Gastroesophageal sphincter (tissue), 4 donors: ENCODE results near the gene MYO5A. TPM values are rescaled to one million over a fixed set of nuclear protein-coding genes. Genes with fewer than 3 reads are reported as not detected.

Experiments
- ATAC-seq: fragments of 150-250 bp; one replicate; pipeline ENCODE4 v1.9.1; 2016; ENCODE audit warnings: mild to moderate bottlenecking, moderate library complexity
- H3K27ac ChIP-seq, 4 donors: fragments of 200-600 bp; sonication (generic) in 3 of 4; 1 replicate in 3 of 4; 2 replicates in 1 of 4; pipeline ENCODE4 v1.5.1; 2016 to 2019
- H3K27me3 ChIP-seq: fragments of 200-600 bp; sonication (generic); one replicate; pipeline ENCODE4 v1.5.1; 2019
- H3K36me3 ChIP-seq, 2 donors: fragments of 200-600 bp; sonication (generic); one replicate each; pipeline ENCODE4 v1.5.1; 2019; ENCODE audit warnings: control low read depth in 1 of 2
- H3K4me1 ChIP-seq, 3 donors: fragments of 200-600 bp; sonication (generic); 1 replicate in 2 of 3; 2 replicates in 1 of 3; pipeline ENCODE4 v1.5.1; 2016 to 2019; ENCODE audit warnings: control low read depth in 2 of 3
- H3K4me3 ChIP-seq, 2 donors: fragments of 200-600 bp; sonication (generic); one replicate each; pipeline ENCODE4 v1.5.1; 2019; ENCODE audit warnings: mild to moderate bottlenecking in 1 of 2, moderate library complexity in 1 of 2
- H3K9me3 ChIP-seq, 3 donors: fragments of 200-600 bp; sonication (generic); one replicate each; pipeline ENCODE4 v1.5.1; 2017 to 2019; ENCODE audit warnings: control low read depth in 2 of 3
- EP300 ChIP-seq: sonication (generic); formaldehyde crosslinking; IDR thresholded peaks from one replicate; pipeline ENCODE4 v1.6.1; 2017; ENCODE audit warnings: antibody characterized with exemption, mild to moderate bottlenecking
- POLR2A ChIP-seq, 2 donors: fragments of 450-650 bp; IDR thresholded peaks; one replicate each; pipeline ENCODE4 v1.6.1; 2017; ENCODE audit warnings: antibody characterized with exemption in 2 of 2, mild to moderate bottlenecking in 2 of 2, moderate library complexity in 1 of 2
- POLR2AphosphoS5 ChIP-seq: sonication (generic); formaldehyde crosslinking; IDR thresholded peaks from one replicate; pipeline ENCODE4 v1.6.1; 2017; ENCODE audit warnings: antibody characterized with exemption
- WGBS, 2 donors: methylation state at CpG; one replicate each; pipeline ENCODE4 v1.1.5; 2018; ENCODE audit warnings: low coverage in 1 of 2; 5-methylcytosine and 5-hydroxymethylcytosine counted together
- total RNA-seq, 4 donors: library from RNA; depleted of rRNA; stranded (reverse); fragments of >200 nt; gene quantifications; one replicate each; pipeline ENCODE4 v1.1.0, GENCODE V29; 2016
- TF ChIP-seq, protein P1 (sequence below), 4 experiments: fragments of 200-600 bp in 2 of 4; fragments of 450-650 bp in 2 of 4; sonication (generic) in 1 of 4; IDR thresholded peaks; one replicate each; pipeline ENCODE4 v1.5.1; 2017 to 2019; ENCODE audit warnings: antibody characterized with exemption in 4 of 4, mild to moderate bottlenecking in 2 of 4, moderate library complexity in 2 of 4

Gene MYO5A
- total RNA-seq, 4 donors from 2014 or later = 24.3 to 41.9 (median 31.2) TPM

- no peaks in the 10 kb centered on the region for H3K27me3 ChIP-seq
- TF ChIP-seq EP300 (no peak), POLR2A (IDR thresholded peaks at IDR 0.05) (no peak), POLR2AphosphoS5 (no peak)
- TF ChIP-seq, protein P1, sequence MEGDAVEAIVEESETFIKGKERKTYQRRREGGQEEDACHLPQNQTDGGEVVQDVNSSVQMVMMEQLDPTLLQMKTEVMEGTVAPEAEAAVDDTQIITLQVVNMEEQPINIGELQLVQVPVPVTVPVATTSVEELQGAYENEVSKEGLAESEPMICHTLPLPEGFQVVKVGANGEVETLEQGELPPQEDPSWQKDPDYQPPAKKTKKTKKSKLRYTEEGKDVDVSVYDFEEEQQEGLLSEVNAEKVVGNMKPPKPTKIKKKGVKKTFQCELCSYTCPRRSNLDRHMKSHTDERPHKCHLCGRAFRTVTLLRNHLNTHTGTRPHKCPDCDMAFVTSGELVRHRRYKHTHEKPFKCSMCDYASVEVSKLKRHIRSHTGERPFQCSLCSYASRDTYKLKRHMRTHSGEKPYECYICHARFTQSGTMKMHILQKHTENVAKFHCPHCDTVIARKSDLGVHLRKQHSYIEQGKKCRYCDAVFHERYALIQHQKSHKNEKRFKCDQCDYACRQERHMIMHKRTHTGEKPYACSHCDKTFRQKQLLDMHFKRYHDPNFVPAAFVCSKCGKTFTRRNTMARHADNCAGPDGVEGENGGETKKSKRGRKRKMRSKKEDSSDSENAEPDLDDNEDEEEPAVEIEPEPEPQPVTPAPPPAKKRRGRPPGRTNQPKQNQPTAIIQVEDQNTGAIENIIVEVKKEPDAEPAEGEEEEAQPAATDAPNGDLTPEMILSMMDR (IDR thresholded peaks at IDR 0.05) = no peak
- no peak overlapping the region for H3K4me3 ChIP-seq
- H3K36me3 ChIP-seq = peaks cover 0 to 26% of the 10 kb centered on the region in 2 donors
- 33 to 100% methylated on average over 1 of the region's 1 CpG for WGBS, 2 donors
- H3K27ac ChIP-seq = no peak overlapping the region
- H3K9me3 ChIP-seq = no peaks in the 10 kb centered on the region
- no peak for ATAC-seq
- H3K4me1 ChIP-seq = no peaks in the 10 kb centered on the region
These were observed 222.4 kb downstream of the MYO5A start for GRCh38 chr15:52306270-52306669.

DNA sequence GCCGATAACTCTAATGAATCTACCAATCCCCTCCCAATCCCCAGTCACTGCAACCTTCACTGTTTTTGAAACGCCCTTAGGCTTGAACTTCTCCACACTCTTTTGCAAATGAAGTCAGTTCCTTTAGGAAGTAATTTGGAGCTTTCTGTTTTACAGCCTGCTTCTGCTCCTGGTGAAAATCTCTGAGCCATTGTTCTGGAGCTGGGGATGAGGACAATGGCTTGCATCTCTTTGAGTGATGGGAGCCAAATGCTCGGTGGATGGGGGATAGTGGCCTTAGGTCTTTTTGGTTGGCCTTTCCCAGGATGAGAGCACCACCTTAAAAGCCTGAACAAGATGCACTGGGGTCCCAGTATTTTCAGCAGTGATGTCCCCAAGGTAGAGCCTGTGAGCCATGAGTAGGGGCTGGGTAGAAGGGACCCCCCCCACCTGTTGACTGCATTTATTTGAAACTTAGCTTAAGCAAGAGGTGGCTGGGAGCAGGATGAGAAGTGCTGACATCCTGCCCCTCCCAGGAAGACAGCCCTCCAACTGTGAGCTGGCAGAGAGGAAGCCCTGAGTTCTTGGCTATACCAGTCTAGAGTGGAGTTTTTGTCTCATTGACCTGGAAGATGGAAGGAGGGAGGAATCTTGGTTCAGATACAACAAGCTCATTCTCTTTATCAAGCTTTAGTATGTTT lies 225.4 kb downstream of the MYO5A start:
- H3K4me3 ChIP-seq = no peak overlapping the region
- 56 to 63% methylated on average over 2 to 3 of the region's 3 CpGs for WGBS, 2 donors
- H3K36me3 ChIP-seq = no peaks in the 10 kb centered on the region
- H3K27me3 ChIP-seq = no peaks in the 10 kb centered on the region
- H3K9me3 ChIP-seq = no peaks in the 10 kb centered on the region
- no peak for ATAC-seq
- no peak overlapping the region for H3K27ac ChIP-seq
- TF ChIP-seq EP300 (no peak), POLR2A (IDR thresholded peaks at IDR 0.05) (no peak), POLR2AphosphoS5 (no peak)
- TF ChIP-seq, protein P1 (IDR thresholded peaks at IDR 0.05) = no peak
- no peaks in the 10 kb centered on the region for H3K4me1 ChIP-seq

- H3K4me1 ChIP-seq = no peaks in the 10 kb centered on the region
- H3K9me3 ChIP-seq = no peaks in the 10 kb centered on the region
- H3K4me3 ChIP-seq = no peak overlapping the region
- ATAC-seq = no peak
- H3K27ac ChIP-seq = no peak overlapping the region
- TF ChIP-seq, protein P1 (IDR thresholded peaks at IDR 0.05) = no peak
- TF ChIP-seq POLR2AphosphoS5 (no peak), POLR2A (IDR thresholded peaks at IDR 0.05) (no peak), EP300 (no peak)
- no peaks in the 10 kb centered on the region for H3K36me3 ChIP-seq
- H3K27me3 ChIP-seq = no peaks in the 10 kb centered on the region
- 90 to 100% methylated on average over 2 of the region's 2 CpGs for WGBS, 2 donors
These were observed 227.3 kb downstream of the MYO5A start for GRCh38 chr15:52301265-52301847.

DNA sequence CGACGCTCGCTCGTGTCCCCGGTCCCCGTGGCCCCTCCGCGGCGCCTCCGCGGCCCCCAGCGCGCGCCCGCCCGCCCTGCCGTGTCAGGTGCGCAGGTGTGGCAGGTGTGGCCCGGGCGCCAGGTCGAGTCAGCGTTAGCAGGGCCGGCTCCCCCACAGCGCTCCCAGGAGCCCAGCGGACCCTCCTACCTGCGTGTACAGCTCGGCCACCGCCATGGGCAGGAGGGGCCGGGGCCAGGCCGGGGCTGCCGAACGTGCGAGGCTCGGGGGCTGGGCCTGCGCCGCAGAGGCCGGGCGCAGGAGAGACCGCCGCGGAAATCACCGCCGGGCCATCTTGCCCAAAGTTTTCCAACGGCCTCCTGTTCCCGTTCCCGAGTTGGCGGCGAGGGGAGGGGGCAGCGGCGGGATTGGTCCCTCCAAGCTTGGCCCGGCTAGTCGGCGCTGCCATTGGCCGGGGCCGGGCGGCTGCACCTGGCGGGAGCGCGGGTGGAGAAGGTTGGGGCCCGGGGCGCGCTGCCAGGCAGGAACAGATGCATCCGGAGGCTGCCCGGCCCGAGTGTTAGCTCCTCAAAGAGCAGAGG lies 233.2 kb downstream of the MYO5A start, which contains the start of gene MYO5C:
MYO5C (minus strand) TSS at position 384 of the 581 bp plus-strand sequence; CDS start at position 216, 168 bp downstream.
- Histone ChIP-seq H3K4me1 (peaks cover 0 to 17% (median 6%) of the 10 kb centered on the region in 3 donors), H3K9me3 (no peaks in the 10 kb centered on the region), H3K27ac (peak within 1 kb of the TSS in 3 of 4 donors; percentile 70 to 78 (median 71)), H3K27me3 (peaks cover 19% of the 10 kb centered on the region), H3K4me3 (peak within 1 kb of the TSS; percentile 17 to 64), H3K36me3 (no peaks in the 10 kb centered on the region)
- peak; percentile 91 for ATAC-seq
- TF ChIP-seq, protein P1 (IDR thresholded peaks at IDR 0.05) = no peak
- peak in 1 of 2 donors; percentile 34 for TF ChIP-seq POLR2A (IDR thresholded peaks at IDR 0.05)
- 0% methylated on average over 2 of the region's 65 CpGs; no CpG with 5 or more reads in 1 of the 2 donors for WGBS, 2 donors
